ENCODE data around the gene ATP8B3.

DNA sequence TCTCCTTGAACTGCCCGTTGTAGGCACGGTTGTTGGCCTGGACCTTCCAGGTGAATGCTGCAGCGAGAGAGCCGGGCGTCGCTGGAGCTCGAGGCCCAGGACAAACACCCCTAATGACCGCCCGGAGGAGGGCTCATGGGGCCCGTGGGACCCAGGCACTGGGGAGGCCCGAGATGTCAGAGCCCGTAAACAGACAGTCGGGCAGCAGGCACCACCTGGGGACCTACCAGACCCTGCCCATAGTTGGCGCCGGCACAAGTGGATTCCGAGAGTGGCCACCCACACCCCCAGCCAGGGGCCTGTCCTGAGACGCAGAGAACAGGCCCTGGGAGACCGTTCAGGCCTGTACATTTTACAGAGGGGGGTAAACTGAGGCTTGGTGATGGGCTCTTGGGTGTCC lies 2.4 kb downstream of the ATP8B3 start:
- TF ChIP-seq, protein P1, sequence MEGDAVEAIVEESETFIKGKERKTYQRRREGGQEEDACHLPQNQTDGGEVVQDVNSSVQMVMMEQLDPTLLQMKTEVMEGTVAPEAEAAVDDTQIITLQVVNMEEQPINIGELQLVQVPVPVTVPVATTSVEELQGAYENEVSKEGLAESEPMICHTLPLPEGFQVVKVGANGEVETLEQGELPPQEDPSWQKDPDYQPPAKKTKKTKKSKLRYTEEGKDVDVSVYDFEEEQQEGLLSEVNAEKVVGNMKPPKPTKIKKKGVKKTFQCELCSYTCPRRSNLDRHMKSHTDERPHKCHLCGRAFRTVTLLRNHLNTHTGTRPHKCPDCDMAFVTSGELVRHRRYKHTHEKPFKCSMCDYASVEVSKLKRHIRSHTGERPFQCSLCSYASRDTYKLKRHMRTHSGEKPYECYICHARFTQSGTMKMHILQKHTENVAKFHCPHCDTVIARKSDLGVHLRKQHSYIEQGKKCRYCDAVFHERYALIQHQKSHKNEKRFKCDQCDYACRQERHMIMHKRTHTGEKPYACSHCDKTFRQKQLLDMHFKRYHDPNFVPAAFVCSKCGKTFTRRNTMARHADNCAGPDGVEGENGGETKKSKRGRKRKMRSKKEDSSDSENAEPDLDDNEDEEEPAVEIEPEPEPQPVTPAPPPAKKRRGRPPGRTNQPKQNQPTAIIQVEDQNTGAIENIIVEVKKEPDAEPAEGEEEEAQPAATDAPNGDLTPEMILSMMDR (IDR thresholded peaks at IDR 0.05): no peak
- no peak for TF ChIP-seq POLR2A (IDR thresholded peaks at IDR 0.05)

All from heart left ventricle (tissue), 13 donors.